Upper lobe of left lung (tissue), 4 donors: Measurements from ENCODE around the gene LRRC51.

ENCODE experiments used
- CTCF ChIP-seq, 6 experiments: fragments of 450-650 bp in 4 of 6; fragments of 200-600 bp in 2 of 6; sonication (generic) in 2 of 6; IDR thresholded peaks; one replicate each; pipeline ENCODE4 v1.5.1; 2016 to 2019; ENCODE audit warnings: antibody characterized with exemption in 6 of 6
- POLR2A ChIP-seq, 4 donors: fragments of 450-650 bp; IDR thresholded peaks; one replicate each; pipeline ENCODE4 v1.5.1; 2016 to 2017; ENCODE audit warnings: antibody characterized with exemption in 4 of 4, mild to moderate bottlenecking in 2 of 4
- POLR2AphosphoS5 ChIP-seq, 2 donors: sonication (generic); formaldehyde crosslinking; IDR thresholded peaks; one replicate each; pipeline ENCODE4 v1.5.1; 2017; ENCODE audit warnings: antibody characterized with exemption in 2 of 2

GRCh38 chr11:72129381-72129780 is 48.7 kb downstream of the LRRC51 start:
- TF ChIP-seq POLR2AphosphoS5 (IDR thresholded peaks at IDR 0.05) (no peak), POLR2A (IDR thresholded peaks at IDR 0.05) (no peak), CTCF (IDR thresholded peaks at IDR 0.05) (no peak)
